NCI-H748 treated with DMSO at 0.1 percent for 48 hours (cell line): ENCODE data around the gene ZMYM5.
"Not testable (repeated sequence)": the region's sequence is repeated elsewhere in the genome, so short reads cannot be mapped to it uniquely, and the experiment has no call there.

ENCODE experiments used
- DNase-seq: peaks from one replicate; lab custom pipeline; 2025; lab: John Stamatoyannopoulos, UW

ZMYM5 gene

GRCh38 chr13:19863323-19864023 is at the start of gene ZMYM5:
Gene ZMYM5, minus strand, starts transcription at chr13:19863649. Its CDS starts 11,469 bp downstream, at chr13:19852180.
- peak; percentile 99 for DNase-seq

- DNase-seq, result no peak
Observed at GRCh38 chr13:19910336-19911072, 47.1 kb upstream of the ZMYM5 start.

- no peak for DNase-seq
Observed at GRCh38 chr13:19908350-19908986, 45.0 kb upstream of the ZMYM5 start.

GRCh38 chr13:19905487-19906195 is 42.2 kb upstream of the ZMYM5 start:
- DNase-seq, result not testable (repeated sequence)

DNA sequence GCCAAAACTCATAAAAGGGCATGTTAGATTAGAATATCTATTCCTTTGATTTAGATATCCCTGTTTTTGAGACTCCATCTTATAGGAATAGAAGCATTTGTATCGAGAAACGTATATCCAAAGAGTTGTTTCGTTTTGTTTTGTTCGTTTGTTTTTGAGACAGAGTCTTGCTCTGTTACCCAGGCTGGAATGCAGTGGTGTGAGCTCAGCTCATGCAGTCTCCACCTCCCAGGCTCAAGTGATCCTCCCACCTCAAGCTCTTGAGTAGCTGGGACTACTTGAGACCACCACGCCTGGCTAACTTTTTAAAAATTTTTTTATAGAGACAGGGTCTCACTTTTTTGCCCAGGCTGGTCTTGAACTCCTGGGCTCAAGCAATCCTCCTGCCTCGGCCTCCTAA is 26.6 kb upstream of the ZMYM5 start:
- no peak for DNase-seq

DNA sequence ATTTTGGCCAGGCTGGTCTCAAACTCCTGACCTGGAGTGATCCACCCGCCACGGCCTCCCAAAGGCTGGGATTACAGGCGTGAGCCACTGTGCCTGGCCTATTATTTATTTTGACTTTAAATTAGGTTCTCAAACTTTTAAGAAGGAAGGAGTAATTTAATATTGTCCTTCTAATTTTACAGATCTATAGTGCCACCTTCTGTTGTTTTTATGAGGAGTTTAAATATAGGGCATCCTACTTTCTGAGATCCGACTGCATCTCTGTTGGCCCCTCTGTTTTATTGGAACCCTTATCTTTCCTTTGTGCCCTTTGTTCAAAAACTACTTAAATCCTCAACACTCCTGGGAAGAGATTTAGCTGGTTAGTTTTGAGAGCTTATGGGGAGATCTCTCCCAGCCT is 25.4 kb upstream of the ZMYM5 start:
- no peak for DNase-seq

- no peak for DNase-seq
Observed at GRCh38 chr13:19882231-19882630, 18.8 kb upstream of the ZMYM5 start.

DNA sequence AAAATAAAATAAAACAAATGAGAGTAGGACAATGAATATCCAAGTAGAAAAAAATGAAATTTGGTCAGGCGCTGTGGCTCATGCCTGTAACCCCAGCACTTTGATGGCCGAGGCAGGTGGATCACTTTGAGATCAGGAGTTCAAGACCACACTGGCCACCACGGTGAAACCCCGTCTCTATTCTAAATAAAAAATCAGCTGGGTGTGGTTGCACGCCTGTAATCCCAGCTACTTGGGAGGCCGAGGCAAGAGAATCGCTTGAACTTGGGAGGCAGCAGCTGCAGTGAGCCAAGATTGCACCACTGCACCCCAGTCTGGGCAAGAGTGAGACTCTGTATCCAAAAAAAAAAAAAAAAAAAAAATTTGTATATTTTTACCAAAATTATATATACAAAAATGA is 18.2 kb upstream of the ZMYM5 start:
- no peak for DNase-seq

DNA sequence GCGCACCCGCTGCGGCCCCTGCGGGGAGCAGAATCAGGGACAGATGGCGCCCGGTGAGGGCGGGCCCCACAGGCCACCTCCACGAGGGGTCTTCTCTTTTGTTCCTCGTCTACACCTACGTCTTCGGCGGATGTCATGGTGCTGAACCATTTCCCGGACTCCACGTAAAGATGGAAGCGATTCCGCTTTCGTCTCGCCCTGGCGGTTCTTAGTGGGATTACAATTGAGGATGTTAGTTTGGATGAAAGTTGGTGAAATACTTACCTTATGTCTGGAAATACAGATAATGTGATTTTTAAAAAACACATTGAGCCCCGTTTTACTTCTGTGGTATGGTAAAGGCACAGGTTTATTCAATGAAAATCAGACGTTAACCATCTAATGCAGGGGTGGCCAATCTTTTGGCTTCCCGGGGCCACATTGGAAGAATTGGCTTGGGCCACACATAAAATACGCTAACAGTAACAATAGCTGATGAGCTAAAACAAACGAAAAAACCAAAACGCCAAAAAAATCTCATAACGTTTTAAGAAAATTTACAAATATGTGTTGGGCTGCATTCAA is 1.4 kb upstream of the ZMYM5 start:
- DNase-seq, result peak; percentile 93

GRCh38 chr13:19864024-19864745 is 736 bp upstream of the ZMYM5 start:
- DNase-seq, result peak; percentile 71

DNA sequence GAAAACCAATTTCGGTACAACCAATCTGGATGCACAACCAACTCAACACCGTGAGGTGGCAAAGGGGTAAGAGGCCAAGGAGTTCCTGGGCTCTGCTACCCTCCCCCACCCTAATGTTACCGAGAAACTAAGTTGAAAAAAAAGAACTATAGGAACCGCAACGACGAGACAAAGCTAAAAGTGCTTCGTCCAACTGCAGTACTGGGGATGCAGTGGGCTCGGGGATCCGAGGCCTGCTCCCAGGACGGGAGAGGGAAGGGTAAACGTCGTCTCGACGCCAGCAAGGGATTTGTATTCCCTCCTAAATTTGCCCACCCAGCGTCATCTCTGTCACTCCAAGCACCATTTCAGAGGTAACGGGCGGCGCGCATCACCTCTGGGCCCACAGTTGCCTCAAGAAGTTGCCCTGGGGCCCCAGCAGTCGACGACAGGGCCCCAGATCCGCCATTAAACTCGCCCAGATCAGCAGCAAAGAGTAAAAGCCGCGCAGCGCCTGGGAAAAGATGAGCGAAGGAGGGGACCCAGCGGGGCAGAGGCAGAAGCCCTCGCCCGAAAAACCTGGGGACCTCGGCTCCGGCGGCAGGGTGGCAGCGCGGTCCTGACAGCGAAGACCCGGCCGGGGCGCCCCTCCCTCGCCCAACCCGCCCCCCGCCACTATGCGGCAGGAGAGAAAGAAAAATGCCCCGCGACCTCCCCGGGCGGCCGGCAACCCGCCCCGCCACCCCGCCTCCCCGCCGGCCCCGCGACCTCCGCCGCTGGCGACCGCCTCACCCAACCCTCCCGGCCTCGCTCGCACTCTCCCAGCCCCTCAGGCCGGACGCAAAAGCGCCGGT is 752 bp downstream of the ZMYM5 start:
- no peak for DNase-seq

GRCh38 chr13:19861762-19862161 is 1.7 kb downstream of the ZMYM5 start:
- no peak for DNase-seq

DNA sequence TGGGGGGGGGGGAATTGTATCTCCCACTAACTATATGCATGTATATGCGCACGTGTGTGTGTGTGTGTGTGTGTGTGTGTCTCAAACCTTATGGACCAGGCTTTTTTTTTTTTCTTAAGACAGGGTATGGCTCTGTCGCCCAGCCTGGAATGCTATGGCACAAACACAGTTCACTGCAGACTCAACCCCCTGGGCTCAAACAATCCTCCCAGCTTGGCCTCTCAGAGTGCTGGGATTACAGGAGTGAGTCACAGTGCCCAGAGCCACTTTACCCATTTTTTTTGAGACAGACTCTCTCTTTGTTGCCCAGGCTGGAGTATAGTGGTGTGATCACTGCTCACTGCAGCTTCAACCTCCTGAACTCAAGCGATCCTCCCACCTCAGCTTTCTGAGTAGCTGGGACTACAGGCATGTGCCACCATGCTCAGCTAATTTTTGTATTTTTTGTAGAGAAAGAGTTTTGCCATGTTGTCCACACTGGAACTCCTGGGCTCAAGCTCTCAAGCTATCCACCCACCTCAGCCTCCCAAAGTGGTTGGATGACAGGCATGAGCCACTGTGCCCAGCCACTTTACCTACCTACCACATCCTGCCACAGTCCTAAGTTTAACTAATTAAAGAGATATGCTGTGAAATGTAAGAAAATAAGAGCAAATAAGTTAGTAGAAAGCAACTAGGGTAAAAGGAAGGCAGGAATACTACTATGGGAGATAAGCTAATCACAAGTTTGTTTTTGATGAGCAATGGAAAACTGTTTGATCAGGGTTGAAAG is 2.4 kb downstream of the ZMYM5 start:
- no peak for DNase-seq

DNA sequence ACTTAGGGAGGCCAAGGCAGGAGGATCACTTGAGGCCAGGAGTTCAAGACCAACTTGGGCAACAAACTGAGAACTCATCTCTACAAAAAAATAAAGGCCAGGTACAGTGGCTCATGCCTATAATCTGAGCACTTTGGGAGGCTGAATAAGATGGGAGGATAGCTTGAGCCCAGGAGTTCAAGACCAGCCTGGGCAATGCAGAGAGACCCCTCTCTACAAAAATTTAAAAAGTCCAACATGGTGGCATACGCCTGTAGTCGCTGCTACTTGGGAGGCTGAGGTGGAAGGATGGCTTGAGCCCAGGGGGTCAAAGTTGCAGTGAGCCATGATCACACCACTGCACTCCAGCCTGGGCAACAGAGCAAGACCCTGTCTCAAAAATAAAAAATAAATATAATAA is 5.8 kb downstream of the ZMYM5 start:
- DNase-seq, result not testable (repeated sequence)

- DNase-seq, result no peak
Observed at GRCh38 chr13:19852766-19853165, 10.7 kb downstream of the ZMYM5 start.

DNA sequence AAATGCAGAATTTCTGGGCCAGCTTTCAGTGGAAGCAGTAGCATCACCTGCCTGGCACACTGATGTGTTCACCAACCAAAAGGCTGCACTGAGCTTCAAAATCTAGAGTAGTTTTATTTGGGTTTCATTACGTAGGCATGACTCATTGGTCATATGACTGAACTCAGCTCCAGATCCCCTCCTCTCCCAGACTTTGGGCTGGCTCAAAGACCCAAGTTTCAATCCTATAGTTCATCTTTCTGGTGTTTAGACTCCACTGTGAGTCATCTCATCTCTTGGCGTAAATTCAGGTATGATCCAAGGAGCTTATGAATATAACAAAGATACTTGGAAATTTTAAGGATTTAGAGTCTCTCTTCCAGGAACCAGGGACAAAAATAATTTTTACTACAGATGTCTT is 17.7 kb downstream of the ZMYM5 start:
- DNase-seq, result no peak

DNA sequence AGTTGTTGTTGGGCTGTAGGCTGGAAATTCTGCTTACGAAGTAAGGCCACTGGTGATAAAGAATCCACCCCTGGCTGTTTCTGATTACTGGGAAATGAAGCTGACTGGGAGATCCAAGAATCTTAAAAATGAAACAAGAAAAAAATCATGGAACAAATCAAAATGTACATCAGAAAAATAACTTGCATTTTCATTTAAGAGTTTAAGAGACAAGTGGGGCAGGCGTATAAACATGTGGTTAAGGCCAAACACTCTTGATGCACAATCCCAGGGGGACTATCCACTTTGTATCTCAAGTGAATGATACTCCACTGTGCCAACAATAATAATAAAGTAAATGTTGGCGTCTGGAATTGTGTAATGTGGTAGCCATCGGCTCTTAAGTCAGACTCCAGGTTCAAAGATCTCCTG is 24.6 kb downstream of the ZMYM5 start:
- DNase-seq, result no peak

GRCh38 chr13:19836472-19836871 is 27.0 kb downstream of the ZMYM5 start:
- DNase-seq, result no peak

GRCh38 chr13:19834704-19835103 is 28.7 kb downstream of the ZMYM5 start:
- DNase-seq, result no peak

GRCh38 chr13:19822673-19823072 is 40.8 kb downstream of the ZMYM5 start:
- DNase-seq, result no peak
